Esophagus squamous epithelium (tissue), 5 donors: ENCODE results near the gene DDO. TPM values are rescaled to one million over a fixed set of nuclear protein-coding genes. Genes with fewer than 3 reads are reported as not detected.

ENCODE experiments used
- DNase-seq: peaks from one replicate; lab custom pipeline; 2025; lab: John Stamatoyannopoulos, UW
- H3K27ac ChIP-seq, 4 donors: fragments of 200-600 bp; sonication (generic); one replicate each; pipeline ENCODE4 v1.5.1; 2016 to 2019; ENCODE audit warnings: mild to moderate bottlenecking in 1 of 4
- H3K27me3 ChIP-seq, 4 donors: fragments of 200-600 bp; sonication (generic); 1 replicate in 3 of 4; 2 replicates in 1 of 4; pipeline versions ENCODE4 v1.5.1 to v1.6.0; 2017 to 2021; ENCODE audit warnings: antibody characterized with exemption in 1 of 4
- H3K36me3 ChIP-seq, 3 donors: fragments of 200-600 bp; sonication (generic); one replicate each; pipeline ENCODE4 v1.5.1; 2016 to 2019
- H3K4me1 ChIP-seq, 3 donors: fragments of 200-600 bp; sonication (generic); one replicate each; pipeline ENCODE4 v1.5.1; 2017 to 2019
- H3K4me3 ChIP-seq, 4 donors: fragments of 200-600 bp; sonication (generic); 1 replicate in 3 of 4; 2 replicates in 1 of 4; pipeline ENCODE4 v1.5.1; 2016 to 2019; ENCODE audit warnings: mild to moderate bottlenecking in 2 of 4, moderate library complexity in 1 of 4
- H3K9me3 ChIP-seq, 3 donors: fragments of 200-600 bp; sonication (generic); one replicate each; pipeline ENCODE4 v1.5.1; 2016 to 2019
- POLR2A ChIP-seq, 4 donors: fragments of 450-650 bp; IDR thresholded peaks; one replicate each; pipeline ENCODE4 v1.6.1; 2017; ENCODE audit warnings: antibody characterized with exemption in 4 of 4, mild to moderate bottlenecking in 4 of 4, moderate library complexity in 3 of 4
- WGBS, 2 donors: methylation state at CpG; one replicate each; pipeline ENCODE4 v1.1.5; 2018; 5-methylcytosine and 5-hydroxymethylcytosine counted together
- intact Hi-C: fragments of 100-400 bp; cut with DNase I; formaldehyde crosslinking; loops from one replicate; pipeline ENCODE4 v1.15.0; 2022
- total RNA-seq, 4 donors: library from RNA; depleted of rRNA; stranded (reverse); fragments of >200 nt; gene quantifications; one replicate each; pipeline ENCODE4 v1.1.0, GENCODE V29; 2016
- TF ChIP-seq, protein P1 (sequence below), 6 experiments: fragments of 450-650 bp in 4 of 6; fragments of 200-600 bp in 2 of 6; sonication (generic) in 2 of 6; IDR thresholded peaks; one replicate each; pipeline ENCODE4 v1.5.1; 2016 to 2019; ENCODE audit warnings: antibody characterized with exemption in 6 of 6, mild to moderate bottlenecking in 4 of 6, moderate library complexity in 4 of 6
- donor health status: DM: yes; HTN: yes; CAD: no.

The DDO gene
- total RNA-seq, 4 donors from 2014 or later: 0.57 to 0.79 TPM; not detected in 2

DNA sequence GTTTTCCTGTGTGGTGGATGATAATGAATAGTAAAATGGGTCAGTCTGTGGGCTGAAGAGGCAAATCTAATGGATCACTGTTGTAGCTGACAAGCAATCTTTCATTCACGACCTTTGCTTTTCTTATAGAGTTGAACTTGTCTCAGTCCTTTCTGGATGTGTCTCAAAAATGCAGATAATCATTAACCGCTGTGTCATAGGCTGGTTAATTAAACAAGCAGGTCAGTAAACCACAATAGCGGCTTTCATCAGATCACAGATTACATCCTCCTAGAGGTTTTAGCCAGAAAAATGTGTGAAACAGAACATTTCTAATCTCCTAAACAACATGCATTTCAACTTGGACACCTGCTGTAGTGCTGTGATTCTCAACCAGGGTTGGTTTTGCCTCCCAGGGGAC lies 54.7 kb downstream of the DDO start:
- Histone ChIP-seq H3K4me3 (no peak overlapping the region), H3K27me3 (peaks cover 0 to 62% (median 2%) of the 10 kb centered on the region in 4 donors), H3K4me1 (peaks cover 0 to 20% (median 0%) of the 10 kb centered on the region in 3 donors), H3K9me3 (no peaks in the 10 kb centered on the region), H3K36me3 (no peaks in the 10 kb centered on the region), H3K27ac (no peak overlapping the region)
- TF ChIP-seq, protein P1, sequence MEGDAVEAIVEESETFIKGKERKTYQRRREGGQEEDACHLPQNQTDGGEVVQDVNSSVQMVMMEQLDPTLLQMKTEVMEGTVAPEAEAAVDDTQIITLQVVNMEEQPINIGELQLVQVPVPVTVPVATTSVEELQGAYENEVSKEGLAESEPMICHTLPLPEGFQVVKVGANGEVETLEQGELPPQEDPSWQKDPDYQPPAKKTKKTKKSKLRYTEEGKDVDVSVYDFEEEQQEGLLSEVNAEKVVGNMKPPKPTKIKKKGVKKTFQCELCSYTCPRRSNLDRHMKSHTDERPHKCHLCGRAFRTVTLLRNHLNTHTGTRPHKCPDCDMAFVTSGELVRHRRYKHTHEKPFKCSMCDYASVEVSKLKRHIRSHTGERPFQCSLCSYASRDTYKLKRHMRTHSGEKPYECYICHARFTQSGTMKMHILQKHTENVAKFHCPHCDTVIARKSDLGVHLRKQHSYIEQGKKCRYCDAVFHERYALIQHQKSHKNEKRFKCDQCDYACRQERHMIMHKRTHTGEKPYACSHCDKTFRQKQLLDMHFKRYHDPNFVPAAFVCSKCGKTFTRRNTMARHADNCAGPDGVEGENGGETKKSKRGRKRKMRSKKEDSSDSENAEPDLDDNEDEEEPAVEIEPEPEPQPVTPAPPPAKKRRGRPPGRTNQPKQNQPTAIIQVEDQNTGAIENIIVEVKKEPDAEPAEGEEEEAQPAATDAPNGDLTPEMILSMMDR (IDR thresholded peaks at IDR 0.05): no peak
- no peak for TF ChIP-seq POLR2A (IDR thresholded peaks at IDR 0.05)
- no peak for DNase-seq
- WGBS, 2 donors: 61 to 80% methylated on average over 3 of the region's 3 CpGs
- intact Hi-C loops: no loop called here

DNA sequence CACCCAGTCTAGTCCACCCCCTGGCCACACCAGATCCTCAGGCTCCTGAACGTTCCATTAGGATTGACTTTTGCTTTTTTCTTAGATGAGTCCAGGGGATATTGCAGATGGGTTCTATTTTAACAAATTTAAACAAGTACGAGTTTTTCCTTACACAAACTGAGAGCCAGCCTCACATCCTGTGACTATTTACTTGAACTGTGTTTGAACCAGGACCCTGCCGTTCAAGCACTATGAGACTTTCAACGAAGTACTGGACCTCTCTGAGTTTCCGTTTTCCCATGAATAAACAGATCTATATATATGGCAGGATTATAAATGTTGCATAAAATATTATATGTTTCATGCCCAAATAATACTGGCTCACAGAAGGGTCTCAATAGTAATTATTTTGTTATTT lies 55.8 kb downstream of the DDO start:
- Histone ChIP-seq H3K27me3 (peaks cover 0 to 65% (median 2%) of the 10 kb centered on the region in 4 donors), H3K9me3 (no peaks in the 10 kb centered on the region), H3K27ac (peak overlapping the region in 1 of 4 donors; percentile 2), H3K36me3 (no peaks in the 10 kb centered on the region), H3K4me1 (peaks cover 0 to 25% (median 0%) of the 10 kb centered on the region in 3 donors), H3K4me3 (no peak overlapping the region)
- TF ChIP-seq, protein P1 (IDR thresholded peaks at IDR 0.05): no peak
- TF ChIP-seq POLR2A (IDR thresholded peaks at IDR 0.05): no peak
- DNase-seq: no peak
- intact Hi-C loops: no loop called here
- 57 to 66% methylated on average over 5 of the region's 5 CpGs for WGBS, 2 donors

DNA sequence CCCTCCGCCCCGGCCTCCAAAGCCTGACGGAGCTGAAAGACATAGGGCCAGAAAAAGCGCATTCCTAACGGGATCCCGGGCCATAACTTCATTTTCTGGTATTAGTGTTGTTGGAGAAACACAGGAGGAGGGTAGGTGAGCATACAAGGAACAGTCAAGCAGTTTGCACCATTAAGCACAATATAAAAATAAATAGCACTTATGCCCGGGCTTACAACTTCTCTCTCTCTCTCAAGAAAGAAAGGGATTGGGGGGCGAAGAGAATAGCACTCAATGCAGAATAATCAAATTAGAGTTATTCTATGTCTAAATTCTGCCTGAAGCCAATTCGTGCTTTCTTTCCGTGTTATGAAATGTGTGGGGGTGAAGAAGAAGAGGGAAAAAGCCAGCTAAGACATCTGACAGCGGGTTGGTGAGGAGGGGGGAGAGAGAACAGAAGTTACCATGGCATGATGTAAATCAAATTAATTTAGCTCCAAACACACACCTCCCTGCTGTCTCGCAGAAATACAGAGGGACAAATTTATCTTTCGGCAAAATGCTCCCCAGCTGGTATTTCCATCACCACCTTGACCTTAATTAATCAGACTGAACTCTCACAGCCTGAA lies 56.7 kb downstream of the DDO start:
- Histone ChIP-seq H3K27me3 (peaks cover 0 to 62% (median 2%) of the 10 kb centered on the region in 4 donors), H3K9me3 (no peaks in the 10 kb centered on the region), H3K36me3 (no peaks in the 10 kb centered on the region), H3K4me3 (peak overlapping the region; percentile 41 to 70 (median 56)), H3K27ac (peak overlapping the region; percentile 73 to 92 (median 80)), H3K4me1 (peaks cover 0 to 31% (median 0%) of the 10 kb centered on the region in 3 donors)
- no peak for TF ChIP-seq POLR2A (IDR thresholded peaks at IDR 0.05)
- DNase-seq: no peak
- intact Hi-C loops: no loop called here
- 46 to 49% methylated on average over 11 of the region's 13 CpGs for WGBS, 2 donors

DNA sequence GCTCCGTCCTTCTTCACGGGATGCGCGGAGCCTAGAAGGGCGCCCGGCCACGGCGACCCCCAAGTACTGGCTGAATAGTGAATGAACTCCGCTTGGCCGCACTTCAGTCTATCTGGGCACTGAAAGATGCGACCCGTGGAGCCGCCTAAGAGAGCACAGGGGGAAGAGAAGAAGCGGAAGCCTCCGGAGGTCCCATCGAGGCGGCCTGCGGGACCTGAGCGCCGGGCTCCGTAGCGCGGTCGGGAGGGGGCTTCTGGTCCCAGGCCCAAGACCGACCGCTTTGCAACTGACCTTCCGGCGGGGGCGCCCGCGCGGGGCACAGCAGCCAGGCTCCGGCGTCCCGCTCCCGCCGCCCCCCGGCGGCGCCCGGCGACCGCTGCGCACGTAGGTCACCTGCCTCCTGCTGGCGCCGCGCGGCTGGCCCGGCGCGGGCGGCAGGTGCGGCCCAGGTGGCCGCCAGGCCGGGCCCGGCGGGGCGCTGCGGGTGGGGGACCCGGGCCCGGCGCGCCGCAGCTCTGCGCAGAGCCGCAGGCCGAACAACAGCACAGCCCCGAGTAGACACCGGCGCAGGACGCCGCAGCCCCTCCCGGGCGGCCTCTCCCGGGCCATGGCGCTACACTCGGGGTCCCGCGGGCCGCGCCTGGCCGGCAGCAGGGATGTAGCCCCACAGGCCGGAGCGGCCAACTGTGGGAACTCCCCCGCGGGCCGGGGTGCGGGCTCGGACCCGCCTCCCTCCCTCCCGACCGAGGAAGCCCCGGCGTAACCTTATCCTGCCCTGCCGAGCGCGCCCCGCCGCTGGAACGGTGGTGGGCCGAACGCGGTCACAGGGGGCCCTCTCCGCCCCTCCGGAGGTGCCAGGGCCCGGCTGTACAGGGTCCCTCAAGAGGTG lies 57.5 kb downstream of the DDO start, which contains the start of gene METTL24:
Gene METTL24, minus strand, starts transcription at position 686 of the 889 bp plus-strand sequence. Its CDS starts 77 bp downstream, at position 609.
- TF ChIP-seq, protein P1 (IDR thresholded peaks at IDR 0.05): peak in 2 of 6 experiments; percentile 7 to 11
- peak in 1 of 4 donors; percentile 13 for TF ChIP-seq POLR2A (IDR thresholded peaks at IDR 0.05)
- Histone ChIP-seq H3K27ac (peak within 1 kb of the TSS; percentile 73 to 92 (median 80)), H3K4me3 (peak within 1 kb of the TSS; percentile 41 to 70 (median 56)), H3K4me1 (peaks cover 0 to 36% (median 0%) of the 10 kb centered on the region in 3 donors), H3K9me3 (no peaks in the 10 kb centered on the region), H3K27me3 (peaks cover 0 to 61% (median 2%) of the 10 kb centered on the region in 4 donors), H3K36me3 (no peaks in the 10 kb centered on the region)
- WGBS, 2 donors: 6 to 9% methylated on average over 8 of the region's 107 CpGs
- no peak for DNase-seq
- intact Hi-C loops: no loop called here

DNA sequence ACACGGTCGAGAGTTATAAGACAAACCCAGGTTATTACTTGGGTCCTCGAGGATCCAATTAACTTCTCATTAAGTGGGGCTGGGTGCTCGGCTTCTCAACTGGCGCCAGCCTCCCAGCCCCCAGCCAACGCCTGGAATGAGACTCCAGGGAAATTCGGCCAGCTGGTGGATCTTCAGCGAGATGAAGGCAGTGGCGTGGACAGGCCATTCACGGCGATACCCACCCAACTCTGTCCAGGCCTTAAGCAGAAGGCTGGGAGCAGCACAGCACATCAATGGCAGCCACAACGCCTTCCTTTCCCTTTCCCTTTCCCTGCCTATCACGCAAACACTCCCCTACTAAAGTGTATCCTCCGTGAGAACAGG lies 58.1 kb downstream of the DDO start:
- H3K4me3 ChIP-seq: peak overlapping the region; percentile 41 to 70 (median 56)
- 46 to 47% methylated on average over 9 to 14 of the region's 14 CpGs for WGBS, 2 donors
- no peaks in the 10 kb centered on the region for H3K9me3 ChIP-seq
- H3K27me3 ChIP-seq: peaks cover 0 to 56% (median 2%) of the 10 kb centered on the region in 4 donors
- TF ChIP-seq POLR2A (IDR thresholded peaks at IDR 0.05): no peak
- TF ChIP-seq, protein P1 (IDR thresholded peaks at IDR 0.05): no peak
- H3K36me3 ChIP-seq: no peaks in the 10 kb centered on the region
- H3K4me1 ChIP-seq: peaks cover 0 to 39% (median 0%) of the 10 kb centered on the region in 3 donors
- H3K27ac ChIP-seq: peak overlapping the region; percentile 73 to 92 (median 80)
- DNase-seq: no peak
- intact Hi-C loops: no loop called here
